Naive B cell (primary cell): ENCODE data around the gene PTPN22. TPM values are rescaled to one million over a fixed set of nuclear protein-coding genes. Genes with fewer than 3 reads are reported as not detected.

Source experiments
- ATAC-seq, 2 donors: fragments of 150-1000 bp; cut with Tn5 transposase; 2 replicates each; pipeline ENCODE4 v1.10.0; 2021; ENCODE audit warnings: low read depth in 2 of 2, mild to moderate bottlenecking in 2 of 2, moderate library complexity in 2 of 2
- DNase-seq: peaks from one replicate; pipeline ENCODE4 v3.0.0; 2022
- H3K27ac Mint-ChIP-seq, 6 donors: one replicate each; pipeline ENCODE4 v1.8.0; 2020 to 2022; ENCODE audit warnings: mild to moderate bottlenecking in 6 of 6, mixed read lengths in 6 of 6, moderate library complexity in 5 of 6, inconsistent platforms in 2 of 6
- H3K27me3 Mint-ChIP-seq, 3 donors: one replicate each; pipeline ENCODE4 v1.8.0; 2021 to 2022; ENCODE audit warnings: mixed read lengths in 3 of 3, mild to moderate bottlenecking in 1 of 3
- H3K36me3 Mint-ChIP-seq, 2 donors: one replicate each; pipeline ENCODE4 v1.8.0; 2020 to 2022; ENCODE audit warnings: mixed read lengths in 2 of 2, inconsistent platforms in 1 of 2, mild to moderate bottlenecking in 1 of 2
- H3K4me1 Mint-ChIP-seq, 3 donors: one replicate each; pipeline ENCODE4 v1.8.0; 2020 to 2022; ENCODE audit warnings: mixed read lengths in 3 of 3, inconsistent platforms in 1 of 3, mild to moderate bottlenecking in 1 of 3, moderate library complexity in 1 of 3
- H3K4me3 Mint-ChIP-seq, 8 donors: one replicate each; pipeline ENCODE4 v1.8.0; 2020 to 2022; ENCODE audit warnings: mild to moderate bottlenecking in 8 of 8, mixed read lengths in 8 of 8, moderate library complexity in 8 of 8, inconsistent platforms in 2 of 8
- H3K9me3 Mint-ChIP-seq, 7 donors: one replicate each; pipeline ENCODE4 v1.8.0; 2020 to 2022; ENCODE audit warnings: mixed read lengths in 7 of 7, mild to moderate bottlenecking in 5 of 7, inconsistent platforms in 2 of 7, moderate library complexity in 1 of 7
- polyA plus RNA-seq, 6 donors: library from polyadenylated mRNA; unstranded; fragments of 300-500 nt; fragmentation: Illumina TruSeq; gene quantifications; one replicate each; pipeline ENCODE4 v1.2.3, GENCODE V29; 2021; ENCODE audit warnings: low read depth in 6 of 6

PTPN22 gene
- polyA plus RNA-seq, 6 donors from 2014 or later: 27.3 to 56.2 (median 41.0) TPM

DNA sequence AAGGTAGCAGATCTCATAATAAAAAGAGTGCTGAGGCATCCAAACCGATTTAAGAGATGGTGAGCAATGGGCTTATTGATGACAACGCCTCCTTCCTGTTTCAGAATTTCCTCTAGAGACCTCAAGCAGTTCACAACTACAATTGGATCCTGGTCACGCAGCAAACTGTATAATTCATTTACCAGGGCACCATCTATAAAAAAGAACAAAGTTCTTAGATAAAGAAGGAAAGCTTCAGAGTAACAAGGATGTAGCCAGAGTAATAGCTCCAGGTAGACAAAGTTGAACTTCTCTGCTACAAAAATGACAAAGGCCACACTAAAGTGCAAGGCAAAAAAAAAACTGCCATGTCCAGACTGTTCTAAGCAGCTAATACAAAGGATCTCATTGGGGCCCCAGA, 29.7 kb upstream of the PTPN22 start:
- DNase-seq (no peak), ATAC-seq (no peak)
- Mint-ChIP-seq H3K27ac (peak overlapping the region in 2 of 6 donors; percentile 7 to 74), H3K36me3 (peaks cover 20 to 32% of the 10 kb centered on the region in 2 donors), H3K9me3 (no peaks in the 10 kb centered on the region), H3K4me1 (peaks cover 31 to 57% (median 53%) of the 10 kb centered on the region in 3 donors), H3K4me3 (peak overlapping the region in 1 of 8 donors; percentile 37), H3K27me3 (no peaks in the 10 kb centered on the region)

DNA sequence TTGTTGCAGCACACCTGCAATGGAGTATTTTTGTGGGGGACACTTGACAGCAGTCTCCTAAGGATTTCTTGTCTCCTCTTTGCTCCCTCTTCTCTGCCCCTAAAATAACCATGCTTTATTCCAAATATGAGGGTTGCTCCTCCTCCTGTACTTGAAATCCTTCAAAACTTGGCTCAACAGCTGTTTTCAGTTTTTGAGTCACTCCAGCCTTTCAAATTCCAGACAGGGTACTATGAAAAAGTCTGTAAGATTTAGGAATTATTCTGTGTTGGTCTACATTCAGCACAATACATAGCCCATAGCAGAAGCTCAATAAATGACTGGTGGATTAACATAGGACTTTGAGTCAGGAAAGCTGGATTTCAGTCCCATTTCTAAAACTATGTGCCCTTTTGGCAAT, 27.6 kb upstream of the PTPN22 start:
- Mint-ChIP-seq H3K27me3 (no peaks in the 10 kb centered on the region), H3K27ac (peak overlapping the region in 2 of 6 donors; percentile 24 to 77), H3K36me3 (peaks cover 20 to 44% of the 10 kb centered on the region in 2 donors), H3K9me3 (no peaks in the 10 kb centered on the region), H3K4me1 (peaks cover 26 to 42% (median 42%) of the 10 kb centered on the region in 3 donors), H3K4me3 (no peak overlapping the region)
- no peak for ATAC-seq
- DNase-seq: no peak

DNA sequence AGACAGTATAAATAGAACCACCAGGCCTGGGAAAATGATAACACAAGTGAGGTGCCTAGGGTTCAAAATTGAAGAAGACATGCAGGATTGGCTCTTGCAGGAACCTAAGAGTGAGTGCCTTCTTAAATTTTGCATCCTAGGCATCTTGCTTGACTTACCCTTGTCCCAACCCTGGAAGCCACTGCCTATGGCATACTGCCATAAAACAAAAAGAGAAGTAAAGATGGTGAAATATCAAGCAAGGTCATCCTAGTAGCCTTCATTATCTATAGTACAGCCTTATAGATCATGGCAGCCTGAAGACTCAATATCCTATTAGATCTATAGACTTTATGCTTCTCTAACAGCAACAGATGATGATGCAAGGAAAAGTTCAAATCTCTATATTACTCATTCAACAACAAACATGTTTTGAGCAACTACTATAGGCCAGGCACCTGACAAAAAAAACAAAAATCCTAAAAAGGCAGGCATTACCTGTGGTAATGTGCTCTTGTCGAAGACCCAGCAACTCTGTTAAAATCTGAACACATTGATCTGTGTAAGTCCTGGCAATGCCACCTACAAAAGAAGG, 26.8 kb upstream of the PTPN22 start:
- Mint-ChIP-seq H3K27me3 (no peaks in the 10 kb centered on the region), H3K36me3 (peaks cover 20 to 44% of the 10 kb centered on the region in 2 donors), H3K4me3 (no peak overlapping the region), H3K9me3 (no peaks in the 10 kb centered on the region), H3K4me1 (peaks cover 20 to 34% (median 34%) of the 10 kb centered on the region in 3 donors), H3K27ac (peak overlapping the region in 1 of 6 donors; percentile 24)
- DNase-seq (no peak), ATAC-seq (no peak)

DNA sequence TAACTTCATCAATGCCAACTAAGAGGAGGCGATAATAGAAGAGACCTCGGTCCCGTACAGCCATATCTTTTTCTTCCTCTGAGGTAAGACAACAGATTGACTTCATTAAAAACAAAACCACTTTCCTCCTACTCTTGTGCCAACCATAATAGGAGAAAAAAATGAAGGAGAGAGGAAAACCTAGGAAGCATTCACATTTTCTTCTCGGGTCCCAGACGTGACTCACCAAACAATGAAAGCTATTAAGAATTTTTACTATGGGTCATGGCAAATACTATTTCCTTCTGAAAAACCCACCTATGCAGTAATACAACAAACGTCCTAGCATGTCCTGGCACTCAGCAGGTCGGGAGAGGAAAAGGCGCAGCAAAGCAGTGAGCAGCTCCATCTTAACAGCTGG, 24.4 kb upstream of the PTPN22 start:
- no peaks in the 10 kb centered on the region for H3K27me3 Mint-ChIP-seq
- DNase-seq (no peak), ATAC-seq (no peak)
- peaks cover 5 to 10% (median 10%) of the 10 kb centered on the region in 3 donors for H3K4me1 Mint-ChIP-seq
- peak overlapping the region in 1 of 6 donors; percentile 18 for H3K27ac Mint-ChIP-seq
- peaks cover 16 to 41% of the 10 kb centered on the region in 2 donors for H3K36me3 Mint-ChIP-seq
- H3K9me3 Mint-ChIP-seq: no peaks in the 10 kb centered on the region
- H3K4me3 Mint-ChIP-seq: no peak overlapping the region

DNA sequence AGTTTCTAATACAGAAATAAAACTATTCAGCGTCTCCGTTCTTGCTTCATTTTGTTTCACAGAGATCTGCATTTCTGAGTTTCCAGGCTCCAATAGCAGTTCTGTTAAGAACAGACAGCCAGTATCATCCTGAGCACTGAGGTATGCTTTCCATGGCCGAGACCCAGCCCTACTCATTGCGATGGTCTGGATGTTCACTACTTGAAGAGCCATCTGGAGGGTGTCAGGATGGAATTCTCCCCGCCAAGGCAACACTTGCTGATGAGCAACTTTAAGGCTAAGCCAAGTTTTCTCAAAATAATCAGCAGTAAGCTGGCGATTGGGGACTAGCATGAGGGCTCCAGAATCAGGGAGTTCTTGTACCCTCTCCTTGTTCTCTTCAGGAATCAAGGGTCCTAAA, 23.6 kb upstream of the PTPN22 start:
- no peak for DNase-seq
- Mint-ChIP-seq H3K36me3 (peaks cover 11 to 38% of the 10 kb centered on the region in 2 donors), H3K4me3 (no peak overlapping the region), H3K4me1 (peaks cover 4 to 10% (median 9%) of the 10 kb centered on the region in 3 donors), H3K9me3 (no peaks in the 10 kb centered on the region), H3K27me3 (no peaks in the 10 kb centered on the region), H3K27ac (peak overlapping the region in 5 of 6 donors; percentile 20 to 74 (median 63))
- no peak for ATAC-seq

DNA sequence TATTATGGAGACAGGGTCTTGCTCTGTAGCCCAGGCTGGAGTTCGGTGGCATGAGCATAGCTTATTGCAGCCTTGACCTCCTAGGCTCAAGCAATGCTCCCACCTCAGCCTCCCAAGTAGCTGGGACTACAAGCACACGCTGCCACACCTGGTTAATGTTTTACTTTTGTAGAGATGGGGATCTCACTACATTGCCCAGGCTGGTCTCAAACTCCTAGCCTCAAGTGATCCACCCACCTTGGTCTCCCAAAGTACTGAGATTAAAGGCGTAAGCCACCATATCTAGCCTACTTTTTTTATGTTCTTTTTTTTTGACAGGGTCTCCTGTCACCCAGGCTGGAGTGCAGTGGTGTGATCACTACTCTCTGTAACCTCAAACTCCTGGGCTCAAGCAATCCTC, 21.8 kb upstream of the PTPN22 start:
- no peaks in the 10 kb centered on the region for H3K9me3 Mint-ChIP-seq
- no peaks in the 10 kb centered on the region for H3K27me3 Mint-ChIP-seq
- peaks cover 0 to 24% of the 10 kb centered on the region in 2 donors for H3K36me3 Mint-ChIP-seq
- H3K4me1 Mint-ChIP-seq: peaks cover 0 to 7% (median 0%) of the 10 kb centered on the region in 3 donors
- ATAC-seq (no peak), DNase-seq (no peak)
- peak overlapping the region in 3 of 6 donors; percentile 20 to 88 (median 45) for H3K27ac Mint-ChIP-seq
- no peak overlapping the region for H3K4me3 Mint-ChIP-seq

DNA sequence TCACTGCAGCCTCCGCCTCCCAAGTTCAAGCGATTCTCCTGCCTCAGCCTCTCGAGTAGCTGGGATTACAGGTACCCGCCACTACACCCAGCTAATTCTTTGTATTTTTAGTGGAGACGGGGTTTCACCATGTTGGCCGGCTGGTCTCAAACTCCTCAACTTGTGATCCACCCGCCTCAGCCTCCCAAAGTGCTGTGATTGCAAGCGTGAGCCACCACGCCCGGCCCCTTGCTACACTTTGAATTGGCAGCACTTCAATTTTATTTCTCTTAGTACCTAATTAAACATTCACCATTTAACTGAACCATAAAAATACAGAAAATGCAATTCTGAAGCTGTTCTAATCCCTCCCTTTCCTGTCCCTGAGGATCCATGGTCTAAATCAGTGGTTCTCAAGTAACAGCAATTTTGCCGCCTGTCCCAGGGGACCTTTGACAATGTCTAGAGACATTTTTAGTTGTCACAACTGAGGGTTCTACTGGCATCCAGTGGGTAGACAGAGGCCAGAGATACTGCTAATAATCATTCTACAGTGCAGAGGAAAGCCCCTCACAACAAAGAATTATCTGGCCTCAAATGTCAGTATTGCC, 20.2 kb upstream of the PTPN22 start:
- no peak for ATAC-seq
- no peaks in the 10 kb centered on the region for H3K27me3 Mint-ChIP-seq
- peaks cover 0 to 13% of the 10 kb centered on the region in 2 donors for H3K36me3 Mint-ChIP-seq
- H3K4me3 Mint-ChIP-seq: no peak overlapping the region
- H3K4me1 Mint-ChIP-seq: no peaks in the 10 kb centered on the region
- no peak for DNase-seq
- peak overlapping the region in 2 of 6 donors; percentile 76 for H3K27ac Mint-ChIP-seq
- no peaks in the 10 kb centered on the region for H3K9me3 Mint-ChIP-seq

DNA sequence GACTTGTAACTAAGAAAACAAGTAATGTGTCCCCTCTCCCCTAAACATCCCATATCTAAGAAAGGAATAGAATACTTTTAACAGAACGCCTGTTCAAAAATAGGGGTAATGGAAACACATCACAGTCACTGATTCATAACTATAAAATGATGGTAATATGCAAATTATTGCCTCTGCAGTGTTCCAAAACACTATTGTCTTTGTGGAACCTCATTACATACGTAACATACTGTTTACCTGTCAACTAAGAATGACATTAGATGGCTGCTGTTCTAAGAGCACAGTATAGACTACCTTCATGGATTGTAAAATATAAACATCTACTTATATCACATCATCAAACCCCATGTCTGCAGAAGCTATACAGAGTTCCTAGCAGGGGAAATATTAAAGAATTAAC, 19.3 kb upstream of the PTPN22 start:
- no peaks in the 10 kb centered on the region for H3K9me3 Mint-ChIP-seq
- DNase-seq (no peak), ATAC-seq (no peak)
- H3K4me1 Mint-ChIP-seq: no peaks in the 10 kb centered on the region
- H3K27ac Mint-ChIP-seq: peak overlapping the region in 3 of 6 donors; percentile 1 to 92 (median 2)
- no peaks in the 10 kb centered on the region for H3K27me3 Mint-ChIP-seq
- H3K4me3 Mint-ChIP-seq: no peak overlapping the region
- peaks cover 0 to 8% of the 10 kb centered on the region in 2 donors for H3K36me3 Mint-ChIP-seq

DNA sequence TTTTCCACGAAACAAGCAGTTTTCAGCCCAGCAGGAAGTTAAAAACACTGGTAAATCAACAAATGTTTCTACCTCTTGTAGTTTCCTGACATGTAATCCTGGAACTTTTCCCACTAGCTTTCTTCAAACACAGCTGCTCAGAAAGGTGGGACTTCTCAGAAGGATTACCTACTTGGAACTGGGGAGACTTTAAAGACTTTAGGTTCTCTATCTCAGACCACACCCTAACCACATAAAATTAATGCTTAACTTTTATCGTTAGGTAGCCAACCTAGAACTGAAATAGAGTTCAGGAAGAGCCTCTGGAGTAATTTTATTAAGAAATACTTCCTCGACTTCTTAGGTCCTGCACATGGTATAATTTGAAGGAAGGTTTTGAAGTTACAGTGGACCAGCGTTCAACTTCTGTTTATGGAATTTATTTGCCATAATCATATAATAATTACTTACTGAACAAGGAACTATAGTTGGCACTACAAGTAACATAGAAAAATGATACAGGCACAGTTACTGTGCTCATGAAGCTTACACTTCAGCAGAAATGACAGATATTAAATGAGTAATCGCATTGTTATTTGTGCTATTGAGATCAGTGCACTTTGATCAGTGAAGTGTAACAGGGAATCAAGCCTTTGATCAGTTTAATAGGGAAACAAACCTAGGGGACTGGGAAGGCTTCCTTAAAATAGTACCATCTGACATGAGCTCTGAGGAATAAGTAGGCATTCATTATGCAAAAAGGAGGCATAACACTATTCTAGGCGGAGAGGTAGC, 16.1 kb upstream of the PTPN22 start, which contains the start of gene BCL2L15:
Gene BCL2L15, minus strand, starts transcription at position 180 of the 774 bp plus-strand sequence. CDS start 206 bp downstream, outside the sequence.
- ATAC-seq (no peak), DNase-seq (no peak)
- Mint-ChIP-seq H3K27me3 (no peaks in the 10 kb centered on the region), H3K27ac (no peak within 1 kb of the TSS), H3K9me3 (no peaks in the 10 kb centered on the region), H3K4me3 (no peak within 1 kb of the TSS), H3K4me1 (peaks cover 5 to 11% (median 8%) of the 10 kb centered on the region in 3 donors), H3K36me3 (no peaks in the 10 kb centered on the region)

DNA sequence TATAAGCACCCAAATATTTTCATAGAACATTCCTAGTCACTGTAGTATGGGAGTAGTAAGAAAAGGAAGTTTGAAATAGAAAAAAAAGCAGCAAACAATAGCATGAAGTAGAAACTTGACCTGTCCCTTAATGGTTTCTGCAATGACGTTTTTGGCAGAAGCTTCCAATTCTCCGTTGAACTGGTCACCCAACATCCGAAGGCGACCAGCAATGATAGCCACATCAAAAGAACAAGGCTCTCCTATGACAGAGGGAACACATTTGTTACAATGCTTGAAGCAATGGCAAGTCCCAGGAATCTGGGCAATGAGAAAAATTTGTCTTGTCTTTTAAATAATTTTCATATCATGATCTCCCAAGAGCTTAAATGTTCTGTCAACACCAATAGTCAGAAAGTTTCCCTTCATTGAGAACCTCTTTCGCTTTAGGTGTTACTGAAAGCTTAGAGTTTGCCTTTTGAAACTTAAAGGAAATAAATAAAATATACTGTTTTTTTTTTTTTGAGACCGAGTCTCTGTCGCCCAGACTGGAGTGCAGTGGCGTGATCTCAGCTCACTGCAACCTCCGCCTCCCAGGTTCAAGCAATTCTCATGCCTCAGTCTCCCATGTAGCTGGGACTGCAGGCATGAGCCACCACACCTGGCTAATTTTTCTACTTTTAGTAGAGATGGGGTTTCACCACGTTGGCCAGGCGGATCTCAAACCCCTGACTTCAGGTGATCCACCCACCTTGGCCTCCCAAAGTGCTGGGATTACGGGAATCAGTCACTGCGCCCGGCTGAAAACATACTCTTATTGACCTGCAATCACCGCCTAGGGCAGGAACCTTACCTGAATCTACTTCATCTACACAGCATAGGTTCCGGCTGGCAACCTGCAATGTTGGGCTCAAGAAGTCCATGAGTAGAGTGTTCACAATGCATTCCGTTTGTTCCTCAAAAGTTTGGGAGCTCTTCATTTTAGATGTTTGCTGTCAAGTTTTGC, 15.2 kb upstream of the PTPN22 start:
- ATAC-seq: no peak
- H3K9me3 Mint-ChIP-seq: no peaks in the 10 kb centered on the region
- no peak overlapping the region for H3K4me3 Mint-ChIP-seq
- H3K27me3 Mint-ChIP-seq: no peaks in the 10 kb centered on the region
- peaks cover 5 to 11% (median 8%) of the 10 kb centered on the region in 3 donors for H3K4me1 Mint-ChIP-seq
- no peak for DNase-seq
- H3K36me3 Mint-ChIP-seq: no peaks in the 10 kb centered on the region
- no peak overlapping the region for H3K27ac Mint-ChIP-seq

DNA sequence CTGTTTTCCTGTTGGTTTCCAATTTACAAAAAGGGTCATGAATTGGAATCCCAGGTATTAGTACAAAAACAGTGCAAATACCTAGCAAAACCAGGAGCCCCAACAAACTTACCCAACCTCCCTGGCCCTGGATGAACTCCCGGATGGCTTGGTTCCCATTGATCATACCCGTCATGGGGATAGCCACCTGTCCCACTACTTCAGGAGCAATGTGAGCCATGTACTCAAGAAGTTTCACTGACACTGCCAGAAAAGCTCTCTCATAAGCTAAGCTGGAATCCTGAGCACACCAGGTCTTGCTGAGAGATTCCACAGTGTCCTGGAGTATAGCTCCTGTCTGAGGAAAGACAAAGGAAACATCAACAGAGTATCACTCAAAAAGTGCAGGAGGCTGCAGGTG, 10.1 kb upstream of the PTPN22 start:
- no peaks in the 10 kb centered on the region for H3K27me3 Mint-ChIP-seq
- peak overlapping the region in 1 of 6 donors; percentile 9 for H3K27ac Mint-ChIP-seq
- peaks cover 5 to 11% (median 8%) of the 10 kb centered on the region in 3 donors for H3K4me1 Mint-ChIP-seq
- no peak overlapping the region for H3K4me3 Mint-ChIP-seq
- H3K36me3 Mint-ChIP-seq: no peaks in the 10 kb centered on the region
- ATAC-seq: no peak
- no peak for DNase-seq
- H3K9me3 Mint-ChIP-seq: no peaks in the 10 kb centered on the region

DNA sequence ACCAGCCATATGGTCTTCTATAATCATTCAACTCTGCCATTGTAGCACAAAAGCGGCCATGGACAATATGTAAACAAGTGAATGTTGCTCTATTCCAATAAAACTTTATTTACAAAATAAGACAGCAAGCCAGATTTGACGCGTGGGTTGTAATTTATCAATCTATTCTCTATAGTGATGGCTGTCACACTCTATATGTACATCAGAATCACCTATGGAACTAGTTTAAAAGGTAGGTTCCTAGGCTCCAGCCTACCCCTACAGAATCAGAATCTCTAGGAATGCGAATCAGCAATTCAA, 8.2 kb upstream of the PTPN22 start:
- no peaks in the 10 kb centered on the region for H3K9me3 Mint-ChIP-seq
- DNase-seq (no peak), ATAC-seq (no peak)
- H3K4me3 Mint-ChIP-seq: no peak overlapping the region
- no peaks in the 10 kb centered on the region for H3K27me3 Mint-ChIP-seq
- H3K36me3 Mint-ChIP-seq: no peaks in the 10 kb centered on the region
- peaks cover 6 to 12% (median 10%) of the 10 kb centered on the region in 3 donors for H3K4me1 Mint-ChIP-seq
- no peak overlapping the region for H3K27ac Mint-ChIP-seq

DNA sequence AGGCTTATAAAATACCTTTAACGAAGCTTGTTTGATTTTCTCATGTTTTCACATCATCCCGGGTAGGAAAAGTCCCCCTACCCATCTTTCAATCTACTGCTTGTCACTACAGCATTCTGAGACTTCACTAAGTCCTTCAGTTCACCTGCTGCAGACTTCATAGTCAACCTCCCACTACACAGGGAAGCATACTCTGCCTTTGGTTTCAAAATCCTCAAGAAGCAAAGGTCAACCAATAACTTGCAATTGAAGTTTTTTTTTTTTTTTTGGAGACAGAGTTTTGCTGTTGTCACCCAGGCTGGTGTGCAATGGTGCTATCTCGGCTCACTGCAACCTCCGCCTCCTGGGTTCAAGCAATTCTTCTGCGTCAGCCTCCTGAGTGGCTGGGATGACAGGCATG, 4.7 kb upstream of the PTPN22 start:
- Mint-ChIP-seq H3K4me3 (no peak overlapping the region), H3K27me3 (no peaks in the 10 kb centered on the region), H3K9me3 (no peaks in the 10 kb centered on the region), H3K4me1 (peaks cover 15 to 23% (median 22%) of the 10 kb centered on the region in 3 donors), H3K27ac (no peak overlapping the region), H3K36me3 (no peaks in the 10 kb centered on the region)
- no peak for DNase-seq
- no peak for ATAC-seq
